Mucosa of rectum (tissue), 2 donors: ENCODE measurements around the gene EPHB1.

Experiments
- H3K27ac ChIP-seq, 2 donors: one replicate each; pipeline ENCODE4 v1.7.0; 2013; ENCODE audit warnings: inconsistent platforms in 2 of 2, low read depth in 2 of 2, low read length in 2 of 2
- H3K27me3 ChIP-seq, 2 donors: one replicate each; pipeline ENCODE4 v1.7.0; 2013; ENCODE audit warnings: low read length in 2 of 2; ENCODE audit not compliant: control insufficient read depth in 2 of 2, insufficient read depth in 2 of 2
- H3K36me3 ChIP-seq, 2 donors: one replicate each; pipeline ENCODE4 v1.7.0; 2013; ENCODE audit warnings: low read length in 2 of 2; ENCODE audit not compliant: control insufficient read depth in 2 of 2, insufficient read depth in 2 of 2
- H3K4me1 ChIP-seq, 2 donors: one replicate each; pipeline ENCODE4 v1.7.0; 2013; ENCODE audit warnings: low read length in 2 of 2, mild to moderate bottlenecking in 1 of 2; ENCODE audit not compliant: control insufficient read depth in 2 of 2, insufficient read depth in 2 of 2
- H3K4me3 ChIP-seq, 2 donors: one replicate each; pipeline ENCODE4 v1.7.0; 2013; ENCODE audit warnings: low read length in 2 of 2
- H3K9ac ChIP-seq, 2 donors: one replicate each; pipeline ENCODE4 v1.7.0; 2013; ENCODE audit warnings: low read length in 2 of 2, low read depth in 1 of 2, mild to moderate bottlenecking in 1 of 2
- H3K9me3 ChIP-seq, 2 donors: one replicate each; pipeline ENCODE4 v1.7.0; 2013; ENCODE audit warnings: low read length in 2 of 2; ENCODE audit not compliant: control insufficient read depth in 2 of 2
- donor health status: healthy.
- donor health status: Normal muscosa, but diverticular disease.

EPHB1 gene

DNA sequence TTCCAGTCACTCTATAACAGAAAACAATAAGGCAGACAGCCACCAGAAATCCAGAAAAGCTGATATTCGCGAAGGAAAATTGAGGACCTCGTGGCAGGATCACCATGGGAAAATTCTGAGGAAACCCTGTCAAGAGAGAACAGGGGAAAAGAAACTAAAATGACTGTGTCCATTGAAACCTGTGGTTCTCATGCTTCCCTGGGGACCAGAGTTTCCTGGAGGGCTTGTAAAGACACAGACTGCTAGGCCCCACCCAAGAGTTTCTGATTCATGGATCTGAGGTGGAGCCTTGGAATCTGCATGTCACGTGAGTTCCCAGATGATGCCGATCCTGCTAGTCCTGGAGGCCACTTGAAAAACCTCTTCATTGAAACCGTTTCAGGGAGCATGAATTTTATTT is 420.5 kb downstream of the EPHB1 start:
- Histone ChIP-seq H3K9me3 (no peaks in the 10 kb centered on the region), H3K27me3 (no peaks in the 10 kb centered on the region), H3K27ac (no peak overlapping the region), H3K36me3 (no peaks in the 10 kb centered on the region), H3K4me1 (no peaks in the 10 kb centered on the region), H3K9ac (no peak overlapping the region), H3K4me3 (no peak overlapping the region)

DNA sequence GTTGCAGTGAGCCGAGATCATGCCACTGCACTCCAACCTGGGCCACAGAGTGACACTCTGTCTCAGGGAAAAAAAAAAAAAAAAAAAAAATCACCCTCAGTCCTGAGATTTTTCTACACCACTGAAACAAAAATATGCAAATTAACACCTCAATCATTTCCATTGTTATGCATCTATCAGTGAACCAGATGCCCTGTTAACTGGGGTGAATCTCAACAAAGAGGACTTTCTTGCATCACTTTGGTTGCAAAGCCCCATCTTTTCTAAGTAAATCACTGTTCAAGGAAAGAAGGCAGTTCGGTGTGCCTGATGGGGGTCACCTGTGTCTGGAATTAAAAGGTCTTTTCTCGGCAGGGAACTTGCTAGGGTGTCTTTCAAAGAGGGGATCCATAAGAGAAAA is 421.6 kb downstream of the EPHB1 start:
- H3K9me3 ChIP-seq = no peaks in the 10 kb centered on the region
- H3K27ac ChIP-seq = no peak overlapping the region
- H3K27me3 ChIP-seq = no peaks in the 10 kb centered on the region
- no peaks in the 10 kb centered on the region for H3K4me1 ChIP-seq
- H3K9ac ChIP-seq = no peak overlapping the region
- no peaks in the 10 kb centered on the region for H3K36me3 ChIP-seq
- no peak overlapping the region for H3K4me3 ChIP-seq

DNA sequence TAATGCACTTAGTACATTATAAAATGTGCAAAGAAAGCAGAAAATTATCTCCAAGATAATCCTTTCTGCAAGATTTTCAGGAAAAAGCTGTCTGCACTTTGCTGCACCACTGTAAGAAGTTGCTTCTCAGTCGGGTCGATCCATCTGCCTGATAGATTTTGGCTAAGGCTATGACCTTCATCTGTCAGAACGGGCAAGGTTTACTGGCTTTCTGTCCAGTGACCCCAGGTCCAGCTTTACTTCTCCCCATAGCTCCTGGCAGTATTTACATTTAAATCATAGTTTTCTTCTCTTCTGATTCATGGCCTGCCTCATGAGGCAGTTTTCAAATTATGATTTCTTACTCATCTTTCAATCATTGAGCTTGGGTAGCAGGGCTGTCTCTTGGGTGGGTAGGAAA is 422.7 kb downstream of the EPHB1 start:
- H3K27me3 ChIP-seq = no peaks in the 10 kb centered on the region
- no peaks in the 10 kb centered on the region for H3K36me3 ChIP-seq
- no peak overlapping the region for H3K27ac ChIP-seq
- no peaks in the 10 kb centered on the region for H3K9me3 ChIP-seq
- H3K4me3 ChIP-seq = no peak overlapping the region
- H3K9ac ChIP-seq = no peak overlapping the region
- H3K4me1 ChIP-seq = no peaks in the 10 kb centered on the region

DNA sequence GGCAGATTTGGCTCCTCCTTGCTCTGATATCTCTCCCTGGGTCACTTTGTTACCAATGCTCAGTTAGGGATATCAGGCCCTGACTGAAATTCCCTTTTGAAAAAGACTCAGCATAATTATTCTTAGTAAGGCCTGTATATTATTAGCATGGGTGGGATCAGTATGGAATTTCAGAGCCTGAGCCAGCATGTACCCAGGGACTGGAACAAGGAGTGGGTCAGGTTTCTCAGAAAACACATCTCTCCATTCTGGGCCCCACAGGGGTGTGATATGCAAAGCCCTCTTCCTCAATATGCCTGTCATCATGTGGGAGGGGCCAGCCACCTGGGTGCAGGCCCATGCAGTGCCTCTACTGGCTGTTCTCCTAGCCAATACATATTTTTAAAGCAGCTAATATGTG is 423.2 kb downstream of the EPHB1 start:
- no peak overlapping the region for H3K9ac ChIP-seq
- H3K36me3 ChIP-seq = no peaks in the 10 kb centered on the region
- H3K9me3 ChIP-seq = no peaks in the 10 kb centered on the region
- no peaks in the 10 kb centered on the region for H3K27me3 ChIP-seq
- H3K27ac ChIP-seq = no peak overlapping the region
- H3K4me1 ChIP-seq = no peaks in the 10 kb centered on the region
- H3K4me3 ChIP-seq = no peak overlapping the region

DNA sequence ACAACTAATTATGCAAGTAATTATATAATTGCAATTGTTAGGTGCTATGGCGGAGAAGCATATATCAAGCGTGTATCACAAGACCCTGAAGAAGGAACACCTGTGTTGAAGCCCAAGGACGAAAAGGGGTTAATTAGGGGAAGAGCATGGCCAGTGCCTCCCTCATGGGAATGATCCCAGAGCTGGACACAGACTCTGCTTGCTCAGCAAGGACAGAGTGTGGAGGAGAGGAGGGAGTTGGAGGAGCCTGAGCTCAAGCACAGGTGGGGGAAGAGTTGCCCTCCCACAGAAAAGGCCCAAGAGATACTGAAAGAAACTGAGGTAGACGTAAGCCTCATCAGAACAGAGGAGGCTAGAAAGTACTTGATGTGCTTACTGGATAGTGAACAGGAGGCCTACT is 423.7 kb downstream of the EPHB1 start:
- H3K9me3 ChIP-seq = no peaks in the 10 kb centered on the region
- no peaks in the 10 kb centered on the region for H3K4me1 ChIP-seq
- no peaks in the 10 kb centered on the region for H3K36me3 ChIP-seq
- no peak overlapping the region for H3K9ac ChIP-seq
- no peaks in the 10 kb centered on the region for H3K27me3 ChIP-seq
- H3K4me3 ChIP-seq = no peak overlapping the region
- H3K27ac ChIP-seq = no peak overlapping the region

DNA sequence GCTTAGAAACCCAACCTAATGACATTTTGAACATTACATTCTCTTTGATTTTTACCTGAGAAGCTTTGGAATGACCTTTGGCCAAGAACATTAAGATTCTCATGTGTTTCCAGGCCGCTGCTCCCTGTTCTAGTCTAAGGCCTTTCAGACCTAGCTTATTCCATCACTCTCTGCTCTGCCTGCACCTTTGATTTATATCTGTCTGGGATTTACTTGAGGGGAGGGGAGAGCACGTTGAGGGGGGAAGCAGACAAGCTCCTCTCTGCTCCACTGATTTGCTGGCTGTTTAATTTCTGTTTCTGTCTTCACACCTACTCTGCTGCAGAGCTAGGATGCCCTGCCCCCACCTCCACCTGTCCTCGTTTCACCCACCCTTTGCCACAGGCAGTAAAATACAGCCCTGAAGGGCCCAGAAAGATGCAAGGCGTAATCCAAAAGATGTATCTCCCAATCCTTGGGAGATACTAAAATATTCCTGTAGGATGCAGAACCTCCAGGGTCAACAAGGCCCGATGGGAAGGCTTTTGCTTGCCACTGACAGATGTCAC is 429.8 kb downstream of the EPHB1 start:
- H3K4me1 ChIP-seq = no peaks in the 10 kb centered on the region
- H3K27me3 ChIP-seq = no peaks in the 10 kb centered on the region
- H3K4me3 ChIP-seq = no peak overlapping the region
- H3K27ac ChIP-seq = no peak overlapping the region
- no peaks in the 10 kb centered on the region for H3K9me3 ChIP-seq
- no peaks in the 10 kb centered on the region for H3K36me3 ChIP-seq
- H3K9ac ChIP-seq = no peak overlapping the region

DNA sequence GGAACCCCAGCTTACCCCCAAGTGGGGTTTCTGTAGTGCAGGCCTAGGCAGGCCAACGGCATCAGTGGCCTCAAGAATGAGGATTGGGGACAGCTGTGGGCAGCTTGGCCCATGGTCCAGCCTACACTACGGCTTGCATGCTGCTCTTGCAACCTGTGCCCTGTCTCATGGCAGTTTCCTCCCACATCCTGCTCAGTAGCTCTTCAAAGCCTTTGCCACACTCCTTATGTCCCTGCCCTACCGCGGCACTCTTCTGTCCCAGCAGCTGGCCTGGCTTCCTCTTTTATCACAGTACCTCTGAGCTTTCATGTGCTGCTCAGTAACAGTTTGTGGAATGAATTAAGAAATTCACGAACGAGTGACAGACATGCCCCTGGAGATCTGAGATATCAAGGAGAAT is 431.0 kb downstream of the EPHB1 start:
- no peaks in the 10 kb centered on the region for H3K4me1 ChIP-seq
- no peaks in the 10 kb centered on the region for H3K36me3 ChIP-seq
- H3K27me3 ChIP-seq = no peaks in the 10 kb centered on the region
- no peak overlapping the region for H3K4me3 ChIP-seq
- no peak overlapping the region for H3K9ac ChIP-seq
- H3K9me3 ChIP-seq = no peaks in the 10 kb centered on the region
- H3K27ac ChIP-seq = no peak overlapping the region

DNA sequence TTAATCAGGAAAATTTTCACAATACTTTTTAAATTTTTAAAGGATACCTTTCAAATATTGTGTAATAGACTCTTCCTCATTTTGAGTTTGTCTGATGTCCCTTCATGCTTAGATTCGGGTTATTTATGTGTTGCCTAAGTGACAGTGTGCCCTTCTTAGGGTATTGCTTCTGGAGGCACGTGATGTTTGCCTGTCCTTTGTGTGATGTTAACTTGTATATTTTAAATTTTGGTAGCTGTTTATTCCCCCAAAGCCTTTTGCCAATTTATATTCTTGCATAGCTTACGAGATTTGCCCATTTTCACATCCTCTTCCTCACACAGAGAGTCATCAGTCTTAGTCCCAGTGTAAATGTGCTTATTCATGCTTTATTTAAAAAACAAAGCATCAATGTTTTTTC is 433.1 kb downstream of the EPHB1 start:
- Histone ChIP-seq H3K36me3 (no peaks in the 10 kb centered on the region), H3K27ac (no peak overlapping the region), H3K9ac (no peak overlapping the region), H3K27me3 (no peaks in the 10 kb centered on the region), H3K4me1 (no peaks in the 10 kb centered on the region), H3K9me3 (no peaks in the 10 kb centered on the region), H3K4me3 (no peak overlapping the region)

DNA sequence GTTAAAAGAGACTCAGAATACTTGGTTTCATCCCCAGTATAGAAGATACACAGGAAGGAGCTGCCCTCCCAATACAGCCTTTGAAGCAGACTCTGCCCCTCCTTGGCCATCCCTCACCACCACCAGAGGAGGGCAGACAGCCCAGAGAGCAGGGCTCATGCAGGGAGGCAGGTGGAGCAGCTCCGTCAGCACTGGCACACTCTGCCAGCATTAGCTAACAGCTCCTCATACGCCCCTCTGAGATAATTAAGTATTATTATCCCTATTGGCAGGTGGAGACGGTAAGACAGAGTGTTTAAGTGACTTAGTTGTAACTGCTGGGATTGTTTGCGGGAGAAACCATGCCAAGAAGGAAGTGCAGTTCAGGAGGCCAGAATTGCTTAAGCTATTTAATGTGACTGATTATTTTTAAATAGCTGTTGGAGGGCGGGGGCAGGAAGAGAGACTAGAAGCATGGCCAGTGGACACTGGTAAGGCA is 434.0 kb downstream of the EPHB1 start:
- Histone ChIP-seq H3K9me3 (no peaks in the 10 kb centered on the region), H3K4me3 (no peak overlapping the region), H3K27ac (no peak overlapping the region), H3K36me3 (no peaks in the 10 kb centered on the region), H3K27me3 (no peaks in the 10 kb centered on the region), H3K4me1 (no peaks in the 10 kb centered on the region), H3K9ac (no peak overlapping the region)

DNA sequence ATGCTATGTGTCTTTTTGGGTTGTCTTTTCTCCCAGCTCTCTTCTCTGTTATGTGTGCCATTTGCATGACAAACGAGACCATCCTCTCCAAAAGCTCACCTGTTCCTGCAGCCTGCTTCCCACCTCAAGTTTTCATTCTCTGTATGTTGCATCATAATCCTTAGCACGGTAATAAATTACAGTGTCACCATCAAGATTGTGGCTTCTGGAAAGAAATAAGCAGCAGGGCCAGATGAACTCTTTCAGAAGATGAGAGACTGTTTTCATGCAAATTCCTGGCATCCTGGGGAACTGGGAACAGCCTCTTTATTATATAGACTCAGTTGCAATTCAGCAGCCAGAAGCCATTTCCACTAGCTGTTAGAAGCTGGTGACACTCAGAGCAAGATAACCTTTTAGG is 436.7 kb downstream of the EPHB1 start:
- Histone ChIP-seq H3K9ac (no peak overlapping the region), H3K9me3 (no peaks in the 10 kb centered on the region), H3K36me3 (no peaks in the 10 kb centered on the region), H3K4me1 (no peaks in the 10 kb centered on the region), H3K27me3 (no peaks in the 10 kb centered on the region), H3K27ac (no peak overlapping the region), H3K4me3 (no peak overlapping the region)

DNA sequence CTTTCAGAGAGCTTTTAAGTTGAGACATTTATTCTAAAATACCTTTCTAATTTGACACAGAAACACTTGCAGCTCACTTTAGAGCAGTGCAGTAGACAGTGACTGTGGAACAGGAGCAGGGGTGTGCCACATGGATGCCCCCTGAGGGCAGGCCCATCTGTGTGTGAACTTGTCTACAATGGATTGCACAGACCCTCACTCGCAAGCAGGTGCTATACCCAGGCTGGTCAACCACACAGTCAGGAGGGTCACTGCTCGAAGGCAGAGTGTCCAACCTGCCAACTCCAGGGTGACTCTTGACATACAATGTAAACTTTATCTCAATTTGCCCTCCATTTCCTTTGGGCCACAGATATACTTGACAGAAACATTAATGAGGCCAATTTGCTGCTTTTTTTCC is 437.2 kb downstream of the EPHB1 start:
- no peak overlapping the region for H3K27ac ChIP-seq

More for the DNA sequence above, 437.2 kb downstream of the EPHB1 start:
- no peaks in the 10 kb centered on the region for H3K27me3 ChIP-seq
- H3K9ac ChIP-seq = no peak overlapping the region
- no peaks in the 10 kb centered on the region for H3K9me3 ChIP-seq
- no peaks in the 10 kb centered on the region for H3K4me1 ChIP-seq
- no peak overlapping the region for H3K4me3 ChIP-seq
- no peaks in the 10 kb centered on the region for H3K36me3 ChIP-seq
